Stimulated activated CD4-positive, alpha-beta T cell treated with anti-CD3 and anti-CD28 coated beads, Interleukin-15, amount 100 ng/mL, for 1 hour (primary cell): Measurements from ENCODE around the gene GATB.
"Not testable (repeated sequence)": the region's sequence is repeated elsewhere in the genome, so short reads cannot be mapped to it uniquely, and the experiment has no call there.

Source experiments
- DNase-seq, 2 donors: peaks; one replicate each; pipeline ENCODE4 v3.0.0-alpha.2; 2020; ENCODE audit warnings: low read depth in 1 of 2, low spot score in 1 of 2

Gene GATB

DNA sequence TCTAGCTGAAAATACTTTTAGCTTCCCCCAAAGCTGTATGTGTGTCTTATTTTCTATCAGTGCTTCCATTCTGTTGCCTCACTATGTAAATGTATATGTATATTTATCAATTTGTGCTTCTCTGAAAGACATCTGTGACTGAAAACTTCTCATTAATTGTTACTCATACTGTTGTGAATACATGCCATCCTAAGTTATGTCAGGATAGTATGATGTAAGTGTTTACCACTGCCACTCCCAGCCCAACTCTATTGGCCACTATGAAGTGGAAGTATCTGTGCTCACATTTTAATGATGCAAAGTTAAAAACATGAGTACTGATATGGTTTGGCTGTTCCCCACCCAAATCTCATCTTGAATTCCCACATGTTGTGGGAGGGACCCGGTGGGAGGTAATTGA is 24.4 kb downstream of the GATB start:
- DNase-seq: no peak

- not testable (repeated sequence) for DNase-seq
Observed at GRCh38 chr4:151731670-151732069, 29.1 kb downstream of the GATB start.

DNA sequence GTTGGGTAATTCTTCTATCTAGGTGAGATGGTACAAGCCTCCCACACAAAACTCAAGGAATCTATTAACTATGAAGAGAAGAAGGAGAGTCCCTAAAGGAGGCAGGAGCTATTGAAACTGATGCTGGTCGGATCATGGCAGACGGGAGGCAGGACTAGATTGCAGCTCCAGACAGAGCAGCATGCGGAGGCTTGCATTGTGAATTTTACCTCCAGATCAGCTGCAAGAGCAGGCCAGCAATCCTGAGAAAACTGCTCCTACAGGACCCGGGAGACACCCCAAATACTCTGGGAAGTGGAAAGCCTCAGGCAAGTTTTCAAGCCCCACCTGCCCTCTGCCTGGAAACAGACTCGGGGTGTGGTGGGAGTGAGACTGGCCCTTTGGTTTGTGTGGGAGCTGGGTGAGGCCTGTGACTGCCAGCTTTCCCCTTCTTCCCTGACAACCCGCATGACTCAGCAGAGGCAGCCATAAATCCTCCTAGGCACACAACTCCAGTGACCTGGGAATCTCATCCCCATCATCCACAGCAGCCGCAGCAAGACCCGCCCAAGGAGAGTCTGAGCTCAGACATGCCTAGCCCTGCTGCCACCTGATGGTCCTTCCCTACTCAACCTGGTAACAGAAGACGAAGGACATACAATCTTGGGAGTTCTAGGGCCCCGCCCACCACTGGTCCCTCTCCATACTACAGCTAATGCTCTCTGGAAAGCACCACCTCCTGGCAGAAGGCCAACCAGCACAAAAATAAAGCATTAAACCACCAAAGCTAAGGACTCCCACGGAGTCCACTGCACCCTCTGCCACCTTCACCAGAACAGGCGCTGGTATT is 30.9 kb downstream of the GATB start:
- DNase-seq: no peak

GRCh38 chr4:151728679-151729078 is 32.1 kb downstream of the GATB start:
- DNase-seq: no peak

DNA sequence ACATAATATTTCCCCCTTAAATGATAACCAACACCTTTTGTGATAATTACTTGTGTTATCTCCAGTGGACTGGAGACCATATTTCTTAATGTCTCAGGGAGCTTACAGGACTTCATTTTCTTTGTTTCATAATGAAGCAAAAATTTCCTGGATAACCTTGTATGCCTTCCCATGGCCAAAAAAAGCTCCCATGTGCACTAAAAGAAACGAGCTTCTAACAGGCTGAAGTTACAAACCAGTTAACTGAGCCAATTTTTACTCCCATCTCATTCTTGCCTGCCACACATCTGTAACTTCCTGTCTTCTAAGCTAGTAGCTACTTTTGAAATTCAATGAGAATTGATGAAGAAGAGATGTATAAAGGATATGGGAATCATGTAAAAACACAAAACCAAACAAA is 32.8 kb downstream of the GATB start:
- no peak for DNase-seq

DNA sequence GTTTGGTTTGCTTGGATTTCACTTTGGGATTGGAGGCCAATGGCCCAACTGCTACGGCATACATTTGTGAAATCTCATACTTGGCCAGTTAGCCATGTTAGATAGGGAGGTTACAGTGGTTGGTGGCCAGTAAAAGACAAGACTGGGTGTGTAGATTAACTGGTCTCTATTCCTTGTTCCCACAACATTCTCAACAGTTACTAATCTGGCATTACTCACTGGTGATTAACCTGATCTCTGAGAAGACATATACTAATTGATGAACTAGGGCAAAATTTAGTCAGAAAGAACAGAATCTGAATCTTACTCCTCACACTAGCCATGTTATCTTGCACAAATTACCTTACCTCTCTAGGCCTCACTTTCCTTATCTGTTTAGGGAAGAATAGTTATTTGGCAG is 33.4 kb downstream of the GATB start:
- DNase-seq: no peak

- DNase-seq: no peak
Observed at GRCh38 chr4:151725087-151725486, 35.7 kb downstream of the GATB start.

DNA sequence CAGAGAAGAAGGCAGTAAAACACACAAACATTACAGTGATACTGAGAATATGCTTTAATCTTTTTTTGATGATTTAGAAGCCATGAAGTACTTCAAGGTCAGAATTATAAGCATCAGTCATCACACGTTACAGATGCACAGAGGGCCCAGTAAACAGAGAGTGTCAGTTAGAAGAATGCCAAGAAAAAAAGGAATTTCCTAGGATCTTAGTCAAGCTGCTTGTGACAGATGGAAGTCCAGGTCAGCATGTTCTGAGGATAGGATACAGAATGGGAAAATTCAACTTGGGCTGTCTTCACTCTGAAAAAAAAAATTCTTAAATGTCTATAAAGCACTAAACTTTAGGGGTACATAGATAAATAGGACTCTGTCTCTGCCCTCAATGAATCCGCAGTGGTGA is 38.9 kb downstream of the GATB start:
- DNase-seq: no peak

DNA sequence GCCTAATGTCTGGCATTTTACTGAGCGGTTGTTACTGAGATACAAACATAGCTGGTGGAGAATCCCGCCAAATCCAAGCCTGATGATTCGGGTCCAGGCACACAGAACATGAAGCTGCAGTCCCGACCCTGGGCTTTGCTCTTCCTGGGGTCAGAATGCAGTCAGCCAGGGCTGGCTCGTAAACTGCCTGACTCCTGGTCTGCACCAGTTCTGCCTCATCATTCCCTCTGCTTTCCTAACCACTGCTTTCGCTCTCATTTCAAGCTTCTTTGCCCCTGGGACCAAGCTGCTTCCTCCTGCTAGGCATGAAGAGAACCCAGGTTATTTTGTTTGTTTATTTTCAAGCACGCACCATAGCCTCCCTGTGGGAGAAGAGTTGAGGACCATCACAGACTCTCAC is 39.3 kb downstream of the GATB start:
- DNase-seq: no peak

GRCh38 chr4:151719956-151720334 is 40.9 kb downstream of the GATB start:
- DNase-seq: no peak

GRCh38 chr4:151718984-151719955 is 41.5 kb downstream of the GATB start:
- no peak for DNase-seq

GRCh38 chr4:151717909-151718628 is 42.7 kb downstream of the GATB start:
- no peak for DNase-seq

DNA sequence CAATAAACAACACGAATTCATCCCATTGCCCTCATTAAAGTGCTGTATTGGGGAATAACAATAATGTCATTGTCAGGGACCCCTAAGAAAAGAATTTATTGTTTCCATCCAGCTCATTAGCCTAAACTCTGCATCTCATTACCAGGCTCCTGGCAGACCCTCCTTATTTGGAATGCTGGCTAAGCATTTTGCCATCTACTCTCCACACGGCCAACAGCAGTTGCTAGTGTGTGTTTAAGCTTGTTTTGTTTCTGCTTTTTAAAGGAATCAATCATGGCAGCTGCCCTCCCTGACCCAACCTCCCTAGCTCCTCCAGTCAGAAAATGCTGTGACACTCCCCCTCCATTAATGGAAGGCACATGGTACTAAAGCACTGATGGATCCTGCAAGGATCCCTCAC is 43.5 kb downstream of the GATB start:
- no peak for DNase-seq

- no peak for DNase-seq
Observed at GRCh38 chr4:151716324-151716723, 44.5 kb downstream of the GATB start.

- no peak for DNase-seq
Observed at GRCh38 chr4:151715881-151716280, 44.9 kb downstream of the GATB start.

DNA sequence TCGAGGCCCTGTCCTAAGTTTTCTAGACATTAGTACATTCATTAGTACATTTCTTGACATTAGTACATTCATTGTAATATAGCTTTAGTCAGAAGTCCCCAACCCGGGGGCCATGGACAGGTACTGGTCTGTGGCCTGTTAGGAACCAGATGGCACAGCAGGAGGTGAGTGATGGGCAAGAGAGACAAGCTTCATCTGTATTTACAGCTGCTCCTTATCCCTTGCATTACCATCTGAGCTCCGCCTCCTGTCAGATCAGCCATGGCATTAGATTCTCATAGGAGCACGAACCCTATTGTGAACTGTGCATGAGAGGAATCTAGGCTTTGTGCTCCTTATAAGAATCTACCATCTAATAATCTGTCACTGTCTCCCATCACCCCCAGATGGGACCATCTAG is 48.0 kb downstream of the GATB start:
- DNase-seq: no peak

DNA sequence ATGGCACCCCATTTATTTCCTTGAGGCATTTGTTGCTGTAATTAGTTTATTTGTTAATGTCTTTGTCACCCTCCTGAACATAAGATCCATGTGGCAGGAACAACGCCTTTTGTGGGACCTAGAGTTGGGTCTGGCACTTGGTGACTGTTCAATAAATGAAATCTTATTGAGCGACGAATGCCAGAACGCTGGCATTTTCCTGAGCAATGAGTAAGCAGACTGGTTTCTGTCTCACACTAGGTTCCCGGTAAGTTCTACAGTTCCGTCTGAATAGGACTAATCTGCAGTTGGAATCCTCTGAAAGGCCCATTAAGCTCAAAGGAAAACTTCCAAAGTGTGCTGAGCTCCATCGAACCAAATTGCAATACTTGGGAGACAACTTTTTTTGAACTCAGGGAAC is 49.2 kb downstream of the GATB start:
- DNase-seq: no peak

- no peak for DNase-seq
Observed at GRCh38 chr4:151709587-151709986, 51.2 kb downstream of the GATB start.

DNA sequence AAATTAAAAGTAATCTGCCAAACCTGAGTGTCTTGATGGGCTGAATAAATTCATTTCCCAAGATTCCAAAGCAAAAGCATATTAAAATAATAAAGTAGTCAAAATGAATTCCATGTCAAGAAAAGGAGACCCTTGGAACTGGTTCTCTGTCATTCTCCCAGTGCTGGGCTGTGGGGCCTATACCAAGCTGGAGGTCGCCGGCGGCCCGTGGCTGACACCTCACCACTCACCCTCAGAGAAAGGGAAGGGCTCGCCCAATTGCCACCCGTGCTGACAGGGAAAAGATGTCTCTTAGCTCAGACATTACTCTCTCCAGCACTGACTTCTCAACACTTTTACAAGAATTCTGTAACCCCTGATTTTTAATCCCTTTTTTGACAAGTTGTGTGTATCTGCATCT is 51.7 kb downstream of the GATB start:
- no peak for DNase-seq

GRCh38 chr4:151708100-151708499 is 52.7 kb downstream of the GATB start:
- no peak for DNase-seq

DNA sequence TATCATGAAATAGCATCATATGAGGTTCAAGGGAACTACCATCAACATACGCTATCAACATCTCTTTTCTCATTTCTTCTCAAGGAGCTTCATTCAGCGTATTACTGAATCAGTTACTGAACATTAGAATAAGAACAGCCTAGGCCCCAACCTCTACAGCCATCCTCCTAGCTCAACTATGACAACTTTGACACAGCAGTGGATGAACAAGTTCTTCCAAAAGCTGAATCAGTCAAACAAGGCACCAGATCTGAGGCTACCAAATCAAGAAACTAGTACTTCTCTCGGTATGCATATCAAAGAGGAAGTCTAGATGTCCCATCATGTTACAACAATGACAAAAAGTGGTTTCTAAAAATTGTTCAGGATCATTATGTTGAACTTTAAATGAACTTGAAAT is 57.4 kb downstream of the GATB start:
- no peak for DNase-seq

- DNase-seq: no peak
Observed at GRCh38 chr4:151702256-151702655, 58.6 kb downstream of the GATB start.
